Esophagus muscularis mucosa (tissue), 4 donors: ENCODE data around the gene WFDC1. TPM values are rescaled to one million over a fixed set of nuclear protein-coding genes. Genes with fewer than 3 reads are reported as not detected.
A peak's percentile ranks its signal among the peaks of the same experiment; 100 is the strongest.

Experiments used
- DNase-seq: peaks from one replicate; pipeline ENCODE4 v3.0.0-alpha.2; 2017; ENCODE audit errors: extremely low spot score
- H3K27ac ChIP-seq, 4 donors: fragments of 200-600 bp; sonication (generic); replicated peaks in 1 of 4; 1 replicate in 3 of 4; 2 replicates in 1 of 4; pipeline ENCODE4 v1.5.1; 2016 to 2019; ENCODE audit warnings: mild to moderate bottlenecking in 1 of 4
- H3K27me3 ChIP-seq, 4 donors: fragments of 200-600 bp; sonication (generic); one replicate each; pipeline versions ENCODE4 v1.5.1 to v1.6.0; 2016 to 2019
- H3K36me3 ChIP-seq, 4 donors: fragments of 200-600 bp; sonication (generic); one replicate each; pipeline ENCODE4 v1.5.1; 2016 to 2019
- H3K4me1 ChIP-seq, 4 donors: fragments of 200-600 bp; sonication (generic); one replicate each; pipeline ENCODE4 v1.5.1; 2016 to 2019
- H3K4me3 ChIP-seq, 4 donors: fragments of 200-600 bp; sonication (generic); 1 replicate in 2 of 4; 2 replicates in 2 of 4; pipeline ENCODE4 v1.5.1; 2016 to 2019; ENCODE audit warnings: mild to moderate bottlenecking in 4 of 4, moderate library complexity in 1 of 4
- H3K9me3 ChIP-seq, 4 donors: fragments of 200-600 bp; sonication (generic); 1 replicate in 3 of 4; 2 replicates in 1 of 4; pipeline ENCODE4 v1.5.1; 2016 to 2019
- CTCF ChIP-seq, 3 experiments: fragments of 200-600 bp in 2 of 3; fragments of 450-650 bp in 1 of 3; sonication (generic) in 2 of 3; IDR thresholded peaks; one replicate each; pipeline ENCODE4 v1.5.1; 2017 to 2019; ENCODE audit warnings: antibody characterized with exemption in 3 of 3, mild to moderate bottlenecking in 2 of 3, moderate library complexity in 1 of 3
- EP300 ChIP-seq: sonication (generic); formaldehyde crosslinking; IDR thresholded peaks from one replicate; pipeline ENCODE4 v1.6.1; 2017; ENCODE audit warnings: antibody characterized with exemption
- POLR2A ChIP-seq: fragments of 450-650 bp; IDR thresholded peaks from one replicate; pipeline ENCODE4 v1.6.1; 2017; ENCODE audit warnings: antibody characterized with exemption, moderate library complexity, mild to moderate bottlenecking, low read depth
- POLR2AphosphoS5 ChIP-seq, 2 donors: sonication (generic); formaldehyde crosslinking; IDR thresholded peaks; one replicate each; pipeline ENCODE4 v1.6.1; 2017; ENCODE audit warnings: antibody characterized with exemption in 2 of 2
- WGBS: methylation state at CpG from one replicate; pipeline ENCODE4 v1.1.5; 2018; 5-methylcytosine and 5-hydroxymethylcytosine counted together
- intact Hi-C: fragments of 100-400 bp; cut with DNase I; formaldehyde crosslinking; loops from one replicate; pipeline ENCODE4 v1.15.1; 2023
- total RNA-seq, 4 donors: library from RNA; depleted of rRNA; stranded (reverse); fragments of >200 nt; gene quantifications; one replicate each; pipeline versions ENCODE4 v1.1.0 to v1.2.1, GENCODE V29; 2016

WFDC1 gene
- total RNA-seq, 4 donors from 2014 or later, result 4.6 to 29.9 (median 15.6) TPM

GRCh38 chr16:84294117-84294516 lies 561 bp upstream of the WFDC1 start:
- no peaks in the 10 kb centered on the region for H3K36me3 ChIP-seq
- H3K27me3 ChIP-seq, result peaks cover 0 to 56% (median 0%) of the 10 kb centered on the region in 4 donors
- peak overlapping the region; percentile 64 to 86 (median 70) for H3K27ac ChIP-seq
- H3K4me3 ChIP-seq, result peak overlapping the region in 3 of 4 donors; percentile 37 to 49 (median 45)
- no peaks in the 10 kb centered on the region for H3K9me3 ChIP-seq
- DNase-seq, result no peak
- peaks cover 12 to 58% (median 20%) of the 10 kb centered on the region in 4 donors for H3K4me1 ChIP-seq
- intact Hi-C loops, result no loop called here
- no peak for TF ChIP-seq CTCF (IDR thresholded peaks at IDR 0.05)
- no peak for TF ChIP-seq POLR2AphosphoS5 (IDR thresholded peaks at IDR 0.05)
- no peak for TF ChIP-seq POLR2A
- TF ChIP-seq EP300, result no peak
- 66% methylated on average over 9 of the region's 10 CpGs for WGBS

DNA sequence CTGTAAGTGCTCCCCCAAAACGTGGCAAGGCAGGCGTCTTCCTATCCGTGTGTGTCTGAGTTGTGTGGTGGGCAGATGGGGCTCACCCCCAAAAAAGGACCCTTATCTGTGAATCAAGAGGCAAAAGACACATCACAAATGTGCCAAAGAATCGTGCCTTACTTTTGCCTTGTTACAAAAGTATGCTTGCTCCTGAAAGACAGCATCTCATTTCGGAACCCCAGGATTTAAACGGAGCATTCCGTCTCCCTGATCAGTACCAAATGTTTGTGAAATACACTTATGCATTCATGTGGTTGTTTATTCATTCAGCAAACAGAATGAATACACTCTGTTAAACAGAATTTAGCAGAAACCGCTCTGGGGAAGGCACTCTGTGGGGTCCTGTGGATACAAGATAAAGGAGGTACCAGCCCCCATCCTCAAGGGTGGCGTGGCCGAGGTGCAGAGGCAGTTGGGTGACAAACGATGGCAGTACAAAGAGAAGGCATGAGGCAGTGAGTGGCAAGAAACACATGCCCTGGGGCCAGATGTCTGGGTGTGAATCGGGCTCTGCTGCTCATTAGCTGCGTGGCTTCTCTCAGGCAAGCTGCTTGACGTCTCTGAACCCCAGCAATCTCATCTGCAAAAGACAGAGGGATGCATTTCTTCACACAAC lies 654 bp downstream of the WFDC1 start:
- intact Hi-C loops, result no loop called here
- 49% methylated on average over 14 of the region's 14 CpGs for WGBS
- DNase-seq, result no peak
- Histone ChIP-seq H3K4me3 (peak overlapping the region; percentile 37 to 49 (median 42)), H3K27ac (peak overlapping the region; percentile 64 to 86 (median 70)), H3K4me1 (peaks cover 12 to 70% (median 24%) of the 10 kb centered on the region in 4 donors), H3K27me3 (peaks cover 0 to 56% (median 0%) of the 10 kb centered on the region in 4 donors), H3K36me3 (no peaks in the 10 kb centered on the region), H3K9me3 (no peaks in the 10 kb centered on the region)
- TF ChIP-seq EP300 (no peak), POLR2AphosphoS5 (IDR thresholded peaks at IDR 0.05) (no peak), CTCF (IDR thresholded peaks at IDR 0.05) (no peak), POLR2A (no peak)

DNA sequence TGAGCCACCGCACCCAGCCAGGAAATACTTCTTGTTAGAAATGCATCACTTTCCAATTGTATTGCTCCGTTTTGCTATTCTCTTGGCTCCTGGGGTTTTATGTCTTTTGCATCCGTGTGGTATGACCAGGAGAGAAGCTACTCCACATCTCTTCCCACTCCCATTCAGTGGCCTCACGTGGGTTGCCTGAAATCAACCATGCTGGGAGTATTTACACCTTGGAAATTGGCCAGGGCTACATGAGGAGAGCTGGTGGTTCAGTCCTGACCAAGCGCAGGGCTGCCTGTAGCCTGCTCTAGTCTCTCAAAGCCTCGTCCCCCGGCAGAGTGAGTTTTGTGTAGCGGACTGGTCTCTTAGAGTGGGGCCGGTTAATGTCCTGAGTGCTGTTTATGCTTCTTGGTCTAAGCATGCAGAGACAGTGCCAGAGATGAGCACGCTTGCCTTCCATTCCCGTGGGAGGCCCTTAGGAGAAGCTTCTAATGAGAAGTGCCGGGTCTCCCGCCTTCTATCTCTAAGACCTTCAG lies 3.8 kb downstream of the WFDC1 start:
- DNase-seq, result no peak
- no peak for TF ChIP-seq POLR2AphosphoS5 (IDR thresholded peaks at IDR 0.05)
- no peak for TF ChIP-seq EP300
- no peak for TF ChIP-seq CTCF (IDR thresholded peaks at IDR 0.05)
- TF ChIP-seq POLR2A, result no peak
- H3K9me3 ChIP-seq, result no peaks in the 10 kb centered on the region
- peaks cover 15 to 87% (median 31%) of the 10 kb centered on the region in 4 donors for H3K4me1 ChIP-seq
- intact Hi-C loops, result no loop called here
- H3K27ac ChIP-seq, result peak overlapping the region; percentile 35 to 86 (median 50)
- no peaks in the 10 kb centered on the region for H3K36me3 ChIP-seq
- WGBS, result 86% methylated on average over 13 of the region's 13 CpGs
- no peak overlapping the region for H3K4me3 ChIP-seq
- H3K27me3 ChIP-seq, result peaks cover 0 to 45% (median 0%) of the 10 kb centered on the region in 4 donors

DNA sequence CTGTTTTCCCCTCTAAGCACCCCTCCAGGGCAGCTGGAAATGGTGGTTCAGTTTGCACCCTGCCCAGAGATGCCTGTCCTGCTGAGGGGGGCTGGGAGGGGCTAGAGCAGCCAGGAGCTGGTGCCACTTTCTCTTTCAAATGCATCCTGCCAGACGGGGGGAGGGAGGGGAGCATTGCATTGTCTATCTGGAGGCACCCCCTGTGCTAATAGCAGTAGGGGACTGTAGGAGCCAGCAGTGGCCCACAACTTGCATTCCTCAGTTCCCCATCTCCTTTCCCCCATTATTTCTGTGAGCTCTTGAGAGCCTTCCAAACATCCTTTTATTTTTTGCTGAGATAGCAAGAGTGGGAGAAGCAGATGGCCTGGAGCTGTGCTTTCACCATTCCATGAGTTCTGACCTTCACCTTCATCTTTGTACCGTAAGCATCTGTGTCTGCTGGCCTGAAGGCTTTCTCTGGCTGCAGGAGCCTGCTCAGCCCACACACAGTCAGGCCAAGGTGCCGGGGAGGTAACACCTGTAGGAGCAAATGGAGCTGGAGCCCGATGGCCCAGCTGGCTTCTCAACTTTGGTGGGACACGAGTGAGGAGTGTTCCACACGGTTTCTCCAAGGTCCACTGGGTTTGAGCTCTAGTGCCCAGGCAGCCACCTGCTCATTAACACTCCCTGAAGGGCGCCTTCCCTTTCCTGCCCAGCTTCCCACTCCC lies 5.2 kb downstream of the WFDC1 start:
- peak overlapping the region; percentile 26 to 86 (median 46) for H3K27ac ChIP-seq
- H3K4me3 ChIP-seq, result no peak overlapping the region
- H3K27me3 ChIP-seq, result peaks cover 0 to 36% (median 0%) of the 10 kb centered on the region in 4 donors
- no peaks in the 10 kb centered on the region for H3K9me3 ChIP-seq
- no peak for DNase-seq
- peaks cover 11 to 86% (median 27%) of the 10 kb centered on the region in 4 donors for H3K4me1 ChIP-seq
- TF ChIP-seq POLR2A (no peak), EP300 (no peak), POLR2AphosphoS5 (IDR thresholded peaks at IDR 0.05) (no peak), CTCF (IDR thresholded peaks at IDR 0.05) (no peak)
- 80% methylated on average over 4 of the region's 7 CpGs for WGBS
- intact Hi-C loops, result no loop called here
- no peaks in the 10 kb centered on the region for H3K36me3 ChIP-seq
